ENCODE data around the gene OPN1SW. TPM values are rescaled to one million over a fixed set of nuclear protein-coding genes. Genes with fewer than 3 reads are reported as not detected.

OPN1SW gene
- total RNA-seq, 4 donors from 2014 or later: not detected

DNA sequence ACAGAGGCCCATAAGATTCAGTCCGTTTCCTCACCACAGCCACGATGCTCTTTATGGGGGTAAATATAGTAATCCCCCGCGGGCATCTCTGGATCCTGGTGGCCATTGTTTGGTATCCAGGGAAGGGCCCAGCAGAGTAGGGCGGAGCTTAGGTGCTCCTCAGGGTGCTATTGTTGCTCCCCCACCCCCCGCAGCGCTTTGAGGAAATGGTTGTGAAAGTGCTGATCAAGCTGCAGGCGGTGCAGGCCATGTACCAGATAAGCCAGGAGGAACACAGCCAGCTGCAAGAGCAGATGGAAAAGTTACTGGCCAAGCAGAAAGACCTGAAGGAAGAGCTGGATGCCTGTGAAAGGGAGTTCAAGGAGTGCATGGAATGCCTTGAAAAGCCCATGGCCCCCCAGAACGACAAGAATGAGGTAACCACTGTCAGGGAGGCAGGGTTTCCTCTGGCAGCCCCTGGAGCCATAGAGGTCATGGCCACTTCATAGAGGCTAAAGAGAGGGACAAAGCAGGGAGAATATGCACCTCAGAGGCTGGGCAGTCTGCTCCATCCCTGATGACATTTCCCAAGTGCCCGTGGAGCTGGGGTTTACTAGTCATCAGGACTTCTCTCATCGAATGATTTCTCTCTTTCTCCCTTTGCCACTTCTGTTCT is 37.0 kb upstream of the OPN1SW start:
- H3K9me3 ChIP-seq: no peaks in the 10 kb centered on the region
- no peak for DNase-seq
- no peaks in the 10 kb centered on the region for H3K36me3 ChIP-seq
- TF ChIP-seq, protein P1, sequence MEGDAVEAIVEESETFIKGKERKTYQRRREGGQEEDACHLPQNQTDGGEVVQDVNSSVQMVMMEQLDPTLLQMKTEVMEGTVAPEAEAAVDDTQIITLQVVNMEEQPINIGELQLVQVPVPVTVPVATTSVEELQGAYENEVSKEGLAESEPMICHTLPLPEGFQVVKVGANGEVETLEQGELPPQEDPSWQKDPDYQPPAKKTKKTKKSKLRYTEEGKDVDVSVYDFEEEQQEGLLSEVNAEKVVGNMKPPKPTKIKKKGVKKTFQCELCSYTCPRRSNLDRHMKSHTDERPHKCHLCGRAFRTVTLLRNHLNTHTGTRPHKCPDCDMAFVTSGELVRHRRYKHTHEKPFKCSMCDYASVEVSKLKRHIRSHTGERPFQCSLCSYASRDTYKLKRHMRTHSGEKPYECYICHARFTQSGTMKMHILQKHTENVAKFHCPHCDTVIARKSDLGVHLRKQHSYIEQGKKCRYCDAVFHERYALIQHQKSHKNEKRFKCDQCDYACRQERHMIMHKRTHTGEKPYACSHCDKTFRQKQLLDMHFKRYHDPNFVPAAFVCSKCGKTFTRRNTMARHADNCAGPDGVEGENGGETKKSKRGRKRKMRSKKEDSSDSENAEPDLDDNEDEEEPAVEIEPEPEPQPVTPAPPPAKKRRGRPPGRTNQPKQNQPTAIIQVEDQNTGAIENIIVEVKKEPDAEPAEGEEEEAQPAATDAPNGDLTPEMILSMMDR (IDR thresholded peaks at IDR 0.05): no peak
- TF ChIP-seq POLR2A (IDR thresholded peaks at IDR 0.05): no peak
- H3K27ac ChIP-seq: no peak overlapping the region
- H3K4me3 ChIP-seq: no peak overlapping the region
- H3K27me3 ChIP-seq: no peaks in the 10 kb centered on the region
- no peaks in the 10 kb centered on the region for H3K4me1 ChIP-seq

GRCh38 chr7:128811631-128812430 is 36.2 kb upstream of the OPN1SW start:
- H3K27ac ChIP-seq: no peak overlapping the region
- TF ChIP-seq, protein P1 (IDR thresholded peaks at IDR 0.05): no peak
- TF ChIP-seq POLR2A (IDR thresholded peaks at IDR 0.05): no peak

DNA sequence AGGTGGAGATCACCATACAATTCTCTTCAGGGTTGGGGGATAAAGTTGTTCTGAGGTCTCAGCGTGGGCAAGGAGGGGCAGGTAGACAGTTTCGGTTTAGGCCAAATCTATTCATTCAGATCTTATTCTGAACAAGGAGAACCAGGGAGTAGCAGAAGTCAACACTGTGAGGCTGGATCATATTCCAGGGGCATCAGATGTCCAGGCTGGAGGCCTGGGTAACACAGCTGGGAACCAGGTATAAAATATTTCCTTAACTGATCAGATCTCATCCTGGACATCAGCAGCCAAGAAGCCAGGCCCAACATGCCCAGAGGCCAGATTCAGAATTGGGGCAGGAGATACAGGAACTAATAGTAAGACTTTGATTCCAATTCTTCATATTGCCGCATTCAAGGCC is 35.4 kb upstream of the OPN1SW start:
- no peak for DNase-seq
- Histone ChIP-seq H3K9me3 (no peaks in the 10 kb centered on the region), H3K36me3 (no peaks in the 10 kb centered on the region), H3K27me3 (no peaks in the 10 kb centered on the region), H3K4me3 (no peak overlapping the region), H3K4me1 (no peaks in the 10 kb centered on the region), H3K27ac (no peak overlapping the region)
- TF ChIP-seq, protein P1 (IDR thresholded peaks at IDR 0.05): no peak
- TF ChIP-seq POLR2A (IDR thresholded peaks at IDR 0.05): no peak

More at GRCh38 chr7:128811631-128812430, 36.2 kb upstream of the OPN1SW start:
- H3K4me1 ChIP-seq: no peaks in the 10 kb centered on the region
- H3K36me3 ChIP-seq: no peaks in the 10 kb centered on the region
- no peak overlapping the region for H3K4me3 ChIP-seq
- no peaks in the 10 kb centered on the region for H3K27me3 ChIP-seq
- no peak for DNase-seq
- H3K9me3 ChIP-seq: no peaks in the 10 kb centered on the region

DNA sequence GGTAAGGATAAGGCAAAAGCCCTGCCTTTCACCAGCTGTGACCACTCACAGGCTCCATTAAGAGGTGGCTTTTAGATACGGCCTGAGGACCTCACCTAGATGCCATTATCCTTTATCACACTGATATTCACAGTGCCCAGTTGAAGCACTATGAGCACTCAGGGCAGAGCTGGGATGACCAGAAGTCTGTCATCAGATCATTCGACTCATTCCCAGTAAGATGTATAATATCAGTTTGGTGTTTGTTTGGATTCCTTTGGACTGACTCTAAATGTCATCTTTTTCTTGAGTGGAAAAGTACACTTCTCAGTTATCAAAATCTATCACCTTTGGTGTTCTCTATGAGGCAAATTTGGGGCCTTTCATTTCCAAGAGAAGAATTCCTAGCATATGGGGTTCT is 34.9 kb upstream of the OPN1SW start:
- no peaks in the 10 kb centered on the region for H3K27me3 ChIP-seq
- H3K27ac ChIP-seq: no peak overlapping the region
- H3K36me3 ChIP-seq: peaks cover 0 to 2% (median 0%) of the 10 kb centered on the region in 3 donors
- no peaks in the 10 kb centered on the region for H3K4me1 ChIP-seq
- no peak for DNase-seq
- no peaks in the 10 kb centered on the region for H3K9me3 ChIP-seq
- TF ChIP-seq, protein P1 (IDR thresholded peaks at IDR 0.05): no peak
- no peak for TF ChIP-seq POLR2A (IDR thresholded peaks at IDR 0.05)
- no peak overlapping the region for H3K4me3 ChIP-seq

- Histone ChIP-seq H3K27me3 (no peaks in the 10 kb centered on the region), H3K27ac (no peak overlapping the region), H3K4me1 (no peaks in the 10 kb centered on the region), H3K36me3 (peaks cover 0 to 5% (median 0%) of the 10 kb centered on the region in 3 donors), H3K4me3 (no peak overlapping the region), H3K9me3 (no peaks in the 10 kb centered on the region)
- TF ChIP-seq, protein P1 (IDR thresholded peaks at IDR 0.05): no peak
- TF ChIP-seq POLR2A (IDR thresholded peaks at IDR 0.05): no peak
- no peak for DNase-seq
Observed at GRCh38 chr7:128809363-128809762, 33.8 kb upstream of the OPN1SW start.

All from Peyer's patch (tissue), 4 donors.